Ramos (cell line): ENCODE data around the gene MUC5B.

ENCODE experiments used
- in situ Hi-C: fragments of 300-500 bp; cut with MboI; formaldehyde crosslinking; loops from one replicate; pipeline ENCODE4 v1.14.3; 2022; ENCODE audit warnings: low sequenced_read_pairs; ENCODE audit not compliant: unreplicated experiment

Gene MUC5B

GRCh38 chr11:1305501-1306056 lies 82.7 kb downstream of the MUC5B start:
- in situ Hi-C loops: no loop called here

- in situ Hi-C loops: no loop called here
Observed at GRCh38 chr11:1306186-1307162, 83.6 kb downstream of the MUC5B start.

GRCh38 chr11:1307163-1307870 lies 84.5 kb downstream of the MUC5B start:
- in situ Hi-C loops: no loop called here

- in situ Hi-C loops: no loop called here
Observed at GRCh38 chr11:1307998-1308742, 85.3 kb downstream of the MUC5B start.

- in situ Hi-C loops: no loop called here
Observed at GRCh38 chr11:1308743-1309497, 86.1 kb downstream of the MUC5B start.

- in situ Hi-C loops: no loop called here
Observed at GRCh38 chr11:1309498-1310317, 86.8 kb downstream of the MUC5B start, which contains the start of gene TOLLIP. Gene TOLLIP, minus strand, starts transcription at chr11:1309632. Its CDS starts 134 bp downstream, at chr11:1309498.

- in situ Hi-C loops: no loop called here
Observed at GRCh38 chr11:1310318-1310687, 87.4 kb downstream of the MUC5B start.

GRCh38 chr11:1310772-1311468 lies 88.1 kb downstream of the MUC5B start:
- in situ Hi-C loops: no loop called here
